ENCODE results near the gene HIGD2B. TPM values are rescaled to one million over a fixed set of nuclear protein-coding genes. Genes with fewer than 3 reads are reported as not detected.
"Not testable (repeated sequence)": the region's sequence is repeated elsewhere in the genome, so short reads cannot be mapped to it uniquely, and the experiment has no call there.

Gene HIGD2B
- total and polyA plus RNA-seq, 2 of the 13 experiments (the other 11 are each of a cell fraction or from before 2014, with no cell fraction given): not detected

DNA sequence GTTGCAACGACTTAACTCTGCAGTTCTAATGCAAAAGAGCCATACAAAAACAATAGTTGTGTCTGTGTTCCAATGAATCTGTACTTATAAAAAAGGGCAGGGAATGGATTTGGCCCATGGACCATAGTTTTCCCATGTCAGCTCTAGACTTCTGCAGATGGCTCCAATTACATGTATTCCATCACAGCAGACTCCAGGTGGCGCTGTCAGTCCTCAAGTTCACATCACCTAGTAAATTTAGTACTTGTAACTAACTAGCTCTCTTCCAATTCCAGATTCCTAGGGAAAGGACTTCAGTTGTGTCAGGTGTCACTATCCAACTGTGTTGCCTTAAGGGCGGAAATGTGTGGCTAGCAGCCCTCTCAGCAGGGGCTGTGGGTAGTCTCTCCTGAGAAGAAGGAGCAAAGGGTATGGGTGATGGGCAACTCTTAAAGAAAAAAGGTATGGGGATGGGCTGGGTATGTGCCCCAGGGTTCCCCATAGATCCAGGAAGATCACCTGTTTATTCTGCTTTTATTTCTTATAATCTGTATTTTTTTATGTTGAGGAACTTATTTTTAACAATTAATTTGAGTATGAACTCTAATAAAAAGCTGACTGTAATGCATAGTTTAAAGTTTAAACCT, 36.2 kb upstream of the HIGD2B start (continued):
- peak; percentile 38 for TF ChIP-seq RAD21 (CRISPR knock-in tag; IDR thresholded peaks at IDR 0.05)
- no peak for TF ChIP-seq SMYD3 (CRISPR knock-in tag; IDR thresholded peaks at IDR 0.05)
- TF ChIP-seq FOXM1 (CRISPR knock-in tag; IDR thresholded peaks at IDR 0.05): no peak
- no peak for TF ChIP-seq ZNF3 (CRISPR knock-in tag; IDR thresholded peaks at IDR 0.05)

DNA sequence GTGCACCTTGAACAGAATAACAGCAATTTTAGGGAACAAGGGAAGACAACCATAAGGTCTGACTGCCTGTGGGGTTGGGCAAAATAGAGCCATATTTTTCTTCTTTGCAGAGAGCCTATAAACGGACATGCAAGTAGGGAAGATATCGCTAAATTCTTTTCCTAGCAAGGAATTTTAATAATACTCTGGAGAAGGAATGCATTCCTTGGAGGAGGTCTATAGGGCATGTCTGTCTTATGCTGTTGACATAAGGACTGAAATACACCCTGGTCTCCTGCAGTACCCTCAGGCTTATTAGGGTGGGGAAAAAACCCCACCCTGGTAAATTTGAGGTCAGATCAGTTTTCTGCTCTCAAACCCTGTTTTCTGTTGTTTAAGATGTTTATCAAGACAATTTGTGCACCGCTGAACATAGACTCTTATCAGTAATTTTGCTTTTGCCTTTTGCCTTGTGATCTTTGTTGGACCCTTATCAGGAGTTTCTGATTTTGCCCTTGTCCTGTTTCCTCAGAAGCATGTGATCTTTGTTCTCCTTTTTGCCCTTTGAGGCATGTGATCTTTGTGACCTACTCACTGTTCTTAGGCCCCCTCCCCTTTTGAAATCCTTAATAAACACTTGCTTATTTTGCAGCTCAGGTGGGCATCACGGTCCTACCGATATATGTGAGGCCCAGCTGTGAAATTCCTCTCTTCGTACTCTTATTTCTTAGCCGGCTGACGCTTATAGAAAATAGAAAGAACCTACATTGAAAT, 22.7 kb upstream of the HIGD2B start:
- CTCF ChIA-PET (ENCODE audit: low intra/inter-chr PET ratio, low total read pairs); FAIRE-seq; in situ Hi-C loops (cut with HindIII; ENCODE audit: extremely low pct_ligation_motif_present, low pct_unique_long_range_greater_than_20kb); BruUV-seq (replicated peaks); H3K27ac ChIP-seq (ENCODE audit: extremely low read length, insufficient read depth, low read length); H3K4me3 ChIP-seq (replicated peaks in 1 of 3; ENCODE audit: insufficient read depth in 1 of 3, low read depth in 2 of 3, low read length in 3 of 3); H3K79me2 ChIP-seq (ENCODE audit: insufficient read depth, low read length); H3K9ac ChIP-seq (ENCODE audit: insufficient read depth, low read depth, low read length); POLR2A ChIA-PET; H3K27me3 ChIP-seq (ENCODE audit: control insufficient read depth in 1 of 2, insufficient read depth in 2 of 2, low read length in 2 of 2); H3K36me3 ChIP-seq (replicated peaks in 1 of 2; ENCODE audit: control insufficient read depth in 1 of 2, insufficient read depth in 2 of 2, low read length in 2 of 2); DNase-seq (ENCODE audit: low spot score); H2AFZ ChIP-seq (ENCODE audit: low read length); intact Hi-C loops (cut with micrococcal nuclease; ENCODE audit: unreplicated experiment); ATAC-seq; H4K20me1 ChIP-seq (ENCODE audit: insufficient read depth, low read length); H3K9me3 ChIP-seq (ENCODE audit: low read length): not testable (repeated sequence)
- Histone ChIP-seq H3K4me1 (ENCODE audit: insufficient read depth, low read length) (peaks cover 17% of the 10 kb centered on the region), H3K4me2 (ENCODE audit: low read depth, low read length) (peak overlapping the region; percentile 1; the same call in 1 of the 2 replicates)
- TF ChIP-seq HNF4A (CRISPR knock-in tag; IDR thresholded peaks at IDR 0.05): peak; percentile 36; the same call in 1 of the 2 replicates
- WGBS (ENCODE audit: low lambda C conversion rate): 82% methylated on average over 8 of the region's 8 CpGs

DNA sequence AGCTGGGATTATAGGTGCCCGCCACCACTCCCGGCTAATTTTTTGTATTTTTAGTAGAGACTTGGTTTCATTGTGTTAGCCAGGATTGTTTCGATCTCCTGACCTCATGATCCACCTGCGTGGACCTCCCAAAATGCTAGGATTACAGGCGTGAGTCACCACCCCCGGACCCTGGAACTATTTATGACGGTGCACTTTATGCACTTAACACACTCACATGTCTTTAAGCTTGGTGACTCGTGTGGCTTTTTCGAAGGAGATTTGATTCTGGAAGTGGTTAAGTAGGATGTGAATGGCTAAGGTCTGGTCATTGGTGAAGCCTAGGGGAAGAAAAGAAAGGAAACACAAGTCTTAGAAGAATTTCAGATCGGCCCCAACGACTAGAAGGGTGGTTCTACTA, 20.3 kb upstream of the HIGD2B start:
- Histone ChIP-seq H3K4me1 (ENCODE audit: insufficient read depth, low read length) (peaks cover 17% of the 10 kb centered on the region), H4K20me1 (ENCODE audit: insufficient read depth, low read length) (no peaks in the 10 kb centered on the region), H3K36me3 (replicated peaks in 1 of 2; ENCODE audit: control insufficient read depth in 1 of 2, insufficient read depth in 2 of 2, low read length in 2 of 2) (no peaks in the 10 kb centered on the region), H3K9me3 (ENCODE audit: low read length) (no peaks in the 10 kb centered on the region), H3K27ac (ENCODE audit: extremely low read length, insufficient read depth, low read length) (no peak overlapping the region), H3K79me2 (ENCODE audit: insufficient read depth, low read length) (no peaks in the 10 kb centered on the region), H2AFZ (ENCODE audit: low read length) (no peak overlapping the region), H3K27me3 (ENCODE audit: control insufficient read depth in 1 of 2, insufficient read depth in 2 of 2, low read length in 2 of 2) (no peaks in the 10 kb centered on the region), H3K4me3 (replicated peaks in 1 of 3; ENCODE audit: insufficient read depth in 1 of 3, low read depth in 2 of 3, low read length in 3 of 3) (no peak overlapping the region), H3K4me2 (ENCODE audit: low read depth, low read length) (no peak overlapping the region), H3K9ac (ENCODE audit: insufficient read depth, low read depth, low read length) (no peak overlapping the region)
- CTCF ChIA-PET (ENCODE audit: low intra/inter-chr PET ratio, low total read pairs): no interaction called here
- in situ Hi-C loops (cut with HindIII; ENCODE audit: extremely low pct_ligation_motif_present, low pct_unique_long_range_greater_than_20kb) (no loop called here), intact Hi-C loops (cut with micrococcal nuclease; ENCODE audit: unreplicated experiment) (no loop called here)
- WGBS (ENCODE audit: low lambda C conversion rate): 97% methylated on average over 11 of the region's 11 CpGs
- FAIRE-seq: no peak
- DNase-seq (ENCODE audit: low spot score): no peak
- no peak for ATAC-seq
- POLR2A ChIA-PET: no interaction called here
- BruUV-seq (replicated peaks): no TSS peak
- TF ChIP-seq ZNF430 (CRISPR knock-in tag; IDR thresholded peaks at IDR 0.05): no peak
- TF ChIP-seq, protein P1, sequence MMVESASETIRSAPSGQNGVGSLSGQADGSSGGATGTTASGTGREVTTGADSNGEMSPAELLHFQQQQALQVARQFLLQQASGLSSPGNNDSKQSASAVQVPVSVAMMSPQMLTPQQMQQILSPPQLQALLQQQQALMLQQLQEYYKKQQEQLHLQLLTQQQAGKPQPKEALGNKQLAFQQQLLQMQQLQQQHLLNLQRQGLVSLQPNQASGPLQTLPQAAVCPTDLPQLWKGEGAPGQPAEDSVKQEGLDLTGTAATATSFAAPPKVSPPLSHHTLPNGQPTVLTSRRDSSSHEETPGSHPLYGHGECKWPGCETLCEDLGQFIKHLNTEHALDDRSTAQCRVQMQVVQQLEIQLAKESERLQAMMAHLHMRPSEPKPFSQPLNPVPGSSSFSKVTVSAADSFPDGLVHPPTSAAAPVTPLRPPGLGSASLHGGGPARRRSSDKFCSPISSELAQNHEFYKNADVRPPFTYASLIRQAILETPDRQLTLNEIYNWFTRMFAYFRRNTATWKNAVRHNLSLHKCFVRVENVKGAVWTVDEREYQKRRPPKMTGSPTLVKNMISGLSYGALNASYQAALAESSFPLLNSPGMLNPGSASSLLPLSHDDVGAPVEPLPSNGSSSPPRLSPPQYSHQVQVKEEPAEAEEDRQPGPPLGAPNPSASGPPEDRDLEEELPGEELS (CRISPR knock-in tag; IDR thresholded peaks at IDR 0.05): no peak
- TF ChIP-seq, protein P2, sequence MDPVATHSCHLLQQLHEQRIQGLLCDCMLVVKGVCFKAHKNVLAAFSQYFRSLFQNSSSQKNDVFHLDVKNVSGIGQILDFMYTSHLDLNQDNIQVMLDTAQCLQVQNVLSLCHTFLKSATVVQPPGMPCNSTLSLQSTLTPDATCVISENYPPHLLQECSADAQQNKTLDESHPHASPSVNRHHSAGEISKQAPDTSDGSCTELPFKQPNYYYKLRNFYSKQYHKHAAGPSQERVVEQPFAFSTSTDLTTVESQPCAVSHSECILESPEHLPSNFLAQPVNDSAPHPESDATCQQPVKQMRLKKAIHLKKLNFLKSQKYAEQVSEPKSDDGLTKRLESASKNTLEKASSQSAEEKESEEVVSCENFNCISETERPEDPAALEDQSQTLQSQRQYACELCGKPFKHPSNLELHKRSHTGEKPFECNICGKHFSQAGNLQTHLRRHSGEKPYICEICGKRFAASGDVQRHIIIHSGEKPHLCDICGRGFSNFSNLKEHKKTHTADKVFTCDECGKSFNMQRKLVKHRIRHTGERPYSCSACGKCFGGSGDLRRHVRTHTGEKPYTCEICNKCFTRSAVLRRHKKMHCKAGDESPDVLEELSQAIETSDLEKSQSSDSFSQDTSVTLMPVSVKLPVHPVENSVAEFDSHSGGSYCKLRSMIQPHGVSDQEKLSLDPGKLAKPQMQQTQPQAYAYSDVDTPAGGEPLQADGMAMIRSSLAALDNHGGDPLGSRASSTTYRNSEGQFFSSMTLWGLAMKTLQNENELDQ (CRISPR knock-in tag; IDR thresholded peaks at IDR 0.05; ENCODE audit: borderline replicate concordance): no peak
- TF ChIP-seq FIP1L1 (IDR thresholded peaks at IDR 0.05; ENCODE audit: borderline replicate concordance, insufficient read depth, low read depth, low read length): no peak
- TF ChIP-seq ZFAT (CRISPR knock-in tag; conservative IDR thresholded peaks at IDR 0.05): no peak
- no peak for TF ChIP-seq KLF11 (CRISPR knock-in tag; IDR thresholded peaks at IDR 0.05)
- TF ChIP-seq YY1 (IDR thresholded peaks at IDR 0.05; ENCODE audit: insufficient read depth, insufficient replicate concordance, low read depth, low read length): no peak
